Measurements from ENCODE around the gene TIGD4.
A peak's percentile ranks its signal among the peaks of the same experiment; 100 is the strongest.

TIGD4 gene

GRCh38 chr4:152738827-152739226 is 40.7 kb downstream of the TIGD4 start:
- no peak overlapping the region for H3K4me3 ChIP-seq (replicated peaks; ENCODE audit: low read depth, low read length)
- peak; percentile 52 for DNase-seq (ENCODE audit: low read depth)
- TF ChIP-seq CTCF (IDR thresholded peaks at IDR 0.05; ENCODE audit: low read length, missing control alignments), result no peak

- DNase-seq (ENCODE audit: low read depth), result no peak
- H3K4me3 ChIP-seq (replicated peaks; ENCODE audit: low read depth, low read length), result no peak overlapping the region
- TF ChIP-seq CTCF (IDR thresholded peaks at IDR 0.05; ENCODE audit: low read length, missing control alignments), result no peak
Observed at GRCh38 chr4:152735906-152736305, 43.6 kb downstream of the TIGD4 start.

GRCh38 chr4:152735396-152735859 is 44.1 kb downstream of the TIGD4 start:
- peak; percentile 70 for TF ChIP-seq CTCF (IDR thresholded peaks at IDR 0.05; ENCODE audit: low read length, missing control alignments)
- H3K4me3 ChIP-seq (replicated peaks; ENCODE audit: low read depth, low read length), result no peak overlapping the region
- DNase-seq (ENCODE audit: low read depth), result peak; percentile 54

- no peak overlapping the region for H3K4me3 ChIP-seq (replicated peaks; ENCODE audit: low read depth, low read length)
- DNase-seq (ENCODE audit: low read depth), result no peak
- TF ChIP-seq CTCF (IDR thresholded peaks at IDR 0.05; ENCODE audit: low read length, missing control alignments), result no peak
Observed at GRCh38 chr4:152734699-152735050, 44.9 kb downstream of the TIGD4 start.

GRCh38 chr4:152734015-152734698 is 45.4 kb downstream of the TIGD4 start:
- TF ChIP-seq CTCF (IDR thresholded peaks at IDR 0.05; ENCODE audit: low read length, missing control alignments), result no peak
- H3K4me3 ChIP-seq (replicated peaks; ENCODE audit: low read depth, low read length), result no peak overlapping the region
- no peak for DNase-seq (ENCODE audit: low read depth)

- no peak for TF ChIP-seq CTCF (IDR thresholded peaks at IDR 0.05; ENCODE audit: low read length, missing control alignments)
- no peak overlapping the region for H3K4me3 ChIP-seq (replicated peaks; ENCODE audit: low read depth, low read length)
- DNase-seq (ENCODE audit: low read depth), result no peak
Observed at GRCh38 chr4:152731997-152732396, 47.5 kb downstream of the TIGD4 start.

- H3K4me3 ChIP-seq (replicated peaks; ENCODE audit: low read depth, low read length), result no peak overlapping the region
- no peak for TF ChIP-seq CTCF (IDR thresholded peaks at IDR 0.05; ENCODE audit: low read length, missing control alignments)
- DNase-seq (ENCODE audit: low read depth), result peak; percentile 67
Observed at GRCh38 chr4:152729466-152729865, 50.1 kb downstream of the TIGD4 start.

Measured in fibroblast of pulmonary artery (primary cell).